Natural killer cell (primary cell): ENCODE measurements around the gene ABL1. TPM values are rescaled to one million over a fixed set of nuclear protein-coding genes. Genes with fewer than 3 reads are reported as not detected.

ENCODE experiments used
- ATAC-seq, 3 donors: fragments of 150-1000 bp in 2 of 3; fragments of 200-7000 bp in 1 of 3; cut with Tn5 transposase; 1 replicate in 1 of 3; 2 replicates in 2 of 3; pipeline ENCODE4 v1.10.0; 2021; ENCODE audit warnings: mild to moderate bottlenecking in 2 of 3, moderate library complexity in 2 of 3
- DNase-seq, 2 donors: peaks; one replicate each; pipeline versions ENCODE4 v3.0.0 to v3.0.0-alpha.2; 2013 to 2021; ENCODE audit warnings: mixed read lengths in 1 of 2
- H3K27ac ChIP-seq: one replicate; pipeline ENCODE4 v1.5.1; 2013; ENCODE audit warnings: mild to moderate bottlenecking, low read length
- H3K27me3 ChIP-seq: one replicate; pipeline ENCODE4 v1.6.1; 2013; ENCODE audit warnings: low read length; ENCODE audit not compliant: control insufficient read depth, insufficient read depth
- H3K36me3 ChIP-seq: one replicate; pipeline ENCODE4 v1.6.1; 2013; ENCODE audit warnings: low read length; ENCODE audit not compliant: control insufficient read depth, insufficient read depth
- H3K4me1 ChIP-seq: one replicate; pipeline ENCODE4 v1.6.1; 2013; ENCODE audit warnings: low read length; ENCODE audit not compliant: control insufficient read depth, insufficient read depth
- H3K4me3 ChIP-seq: one replicate; pipeline ENCODE4 v1.5.1; 2013; ENCODE audit warnings: low read length
- H3K9me3 ChIP-seq: one replicate; pipeline ENCODE4 v1.6.1; 2013; ENCODE audit warnings: low read length; ENCODE audit not compliant: control insufficient read depth, insufficient read depth
- H3K27ac Mint-ChIP-seq, 2 donors: one replicate each; pipeline ENCODE4 v1.8.0; 2022; ENCODE audit warnings: mild to moderate bottlenecking in 2 of 2, mixed read lengths in 2 of 2, moderate library complexity in 1 of 2
- H3K27me3 Mint-ChIP-seq, 2 donors: one replicate each; pipeline ENCODE4 v1.8.0; 2022; ENCODE audit warnings: low read depth in 2 of 2, mixed read lengths in 2 of 2
- H3K36me3 Mint-ChIP-seq: one replicate; pipeline ENCODE4 v1.8.0; 2022; ENCODE audit warnings: mixed read lengths
- H3K4me1 Mint-ChIP-seq, 2 donors: one replicate each; pipeline ENCODE4 v1.8.0; 2022; ENCODE audit warnings: mixed read lengths in 2 of 2
- H3K4me3 Mint-ChIP-seq: one replicate; pipeline ENCODE4 v1.8.0; 2022; ENCODE audit warnings: mild to moderate bottlenecking, moderate library complexity, mixed read lengths
- H3K9me3 Mint-ChIP-seq, 2 donors: one replicate each; pipeline ENCODE4 v1.8.0; 2022; ENCODE audit warnings: mixed read lengths in 2 of 2
- WGBS: methylation state at CpG from one replicate; pipeline ENCODE4 v1.1.7; 2013; ENCODE audit warnings: missing lambda C conversion rate; ENCODE audit not compliant: insufficient coverage; 5-methylcytosine and 5-hydroxymethylcytosine counted together
- intact Hi-C: fragments of 100-400 bp; cut with micrococcal nuclease; formaldehyde crosslinking; loops from one replicate; pipeline ENCODE4 v1.14.2; 2022
- total RNA-seq, 4 donors: library from RNA; stranded (reverse); fragments of 120-200 nt in 1 of 4; gene quantifications; one replicate each; pipeline versions ENCODE4 v1.2.3 to v1.2.4, GENCODE V29; 2013 to 2022
- TF ChIP-seq, protein P1 (sequence below): fragments of 200-600 bp; IDR thresholded peaks from one replicate; pipeline ENCODE4 v1.8.0; 2022; ENCODE audit warnings: antibody characterized with exemption

Gene ABL1
- total RNA-seq, 3 donors from 2014 or later (not counting 1 experiment from before 2014, with no cell fraction given): 49.7 to 65.6 (median 53.8) TPM

DNA sequence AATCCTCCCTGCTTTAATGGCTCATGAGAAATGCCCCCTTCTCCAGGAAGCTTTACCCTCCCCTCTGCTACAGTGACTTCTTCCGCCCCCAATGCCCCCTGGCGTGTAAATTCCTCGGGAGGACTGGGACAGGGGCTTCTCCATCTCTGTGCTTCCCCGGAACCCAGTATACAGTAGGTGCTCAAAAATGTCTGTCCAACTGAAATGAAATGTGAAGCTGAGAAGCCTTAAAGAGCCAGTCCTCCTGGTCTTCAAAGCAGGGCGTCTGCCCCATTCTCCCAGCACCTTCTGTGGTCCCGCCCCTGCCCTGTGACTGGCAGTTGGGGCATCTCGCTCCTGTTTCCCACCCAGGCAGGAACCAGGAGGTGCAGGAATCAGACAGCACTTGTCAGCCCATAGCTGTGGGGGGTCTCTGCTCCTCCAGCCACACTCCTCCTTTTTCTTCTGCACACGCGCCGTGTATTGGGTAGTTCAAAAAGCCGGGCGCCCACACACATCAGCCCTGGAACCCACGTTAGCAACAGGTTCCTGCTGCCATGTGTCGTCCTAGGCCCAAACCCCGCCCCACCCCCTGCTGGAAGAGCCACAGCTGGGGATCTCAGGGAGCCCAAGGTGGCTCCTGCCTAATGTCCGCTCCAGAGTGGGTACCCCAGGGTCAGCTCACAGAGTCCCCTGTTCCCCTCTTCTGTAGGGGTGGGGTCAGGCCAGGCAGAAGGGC is 88.0 kb downstream of the ABL1 start:
- H3K27me3 ChIP-seq: no peaks in the 10 kb centered on the region
- intact Hi-C loops: no loop called here
- Mint-ChIP-seq H3K4me3 (no peak overlapping the region), H3K36me3 (no peaks in the 10 kb centered on the region), H3K27ac (no peak overlapping the region), H3K27me3 (peaks cover 0 to 3% of the 10 kb centered on the region in 2 donors), H3K9me3 (no peaks in the 10 kb centered on the region), H3K4me1 (no peaks in the 10 kb centered on the region)
- H3K27ac ChIP-seq: no peak overlapping the region
- ATAC-seq (no peak), DNase-seq (no peak)
- H3K9me3 ChIP-seq: no peaks in the 10 kb centered on the region
- no peak overlapping the region for H3K4me3 ChIP-seq
- 78% methylated on average over 16 of the region's 16 CpGs for WGBS
- TF ChIP-seq, protein P1, sequence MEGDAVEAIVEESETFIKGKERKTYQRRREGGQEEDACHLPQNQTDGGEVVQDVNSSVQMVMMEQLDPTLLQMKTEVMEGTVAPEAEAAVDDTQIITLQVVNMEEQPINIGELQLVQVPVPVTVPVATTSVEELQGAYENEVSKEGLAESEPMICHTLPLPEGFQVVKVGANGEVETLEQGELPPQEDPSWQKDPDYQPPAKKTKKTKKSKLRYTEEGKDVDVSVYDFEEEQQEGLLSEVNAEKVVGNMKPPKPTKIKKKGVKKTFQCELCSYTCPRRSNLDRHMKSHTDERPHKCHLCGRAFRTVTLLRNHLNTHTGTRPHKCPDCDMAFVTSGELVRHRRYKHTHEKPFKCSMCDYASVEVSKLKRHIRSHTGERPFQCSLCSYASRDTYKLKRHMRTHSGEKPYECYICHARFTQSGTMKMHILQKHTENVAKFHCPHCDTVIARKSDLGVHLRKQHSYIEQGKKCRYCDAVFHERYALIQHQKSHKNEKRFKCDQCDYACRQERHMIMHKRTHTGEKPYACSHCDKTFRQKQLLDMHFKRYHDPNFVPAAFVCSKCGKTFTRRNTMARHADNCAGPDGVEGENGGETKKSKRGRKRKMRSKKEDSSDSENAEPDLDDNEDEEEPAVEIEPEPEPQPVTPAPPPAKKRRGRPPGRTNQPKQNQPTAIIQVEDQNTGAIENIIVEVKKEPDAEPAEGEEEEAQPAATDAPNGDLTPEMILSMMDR: no peak
- no peaks in the 10 kb centered on the region for H3K36me3 ChIP-seq
- H3K4me1 ChIP-seq: no peaks in the 10 kb centered on the region

DNA sequence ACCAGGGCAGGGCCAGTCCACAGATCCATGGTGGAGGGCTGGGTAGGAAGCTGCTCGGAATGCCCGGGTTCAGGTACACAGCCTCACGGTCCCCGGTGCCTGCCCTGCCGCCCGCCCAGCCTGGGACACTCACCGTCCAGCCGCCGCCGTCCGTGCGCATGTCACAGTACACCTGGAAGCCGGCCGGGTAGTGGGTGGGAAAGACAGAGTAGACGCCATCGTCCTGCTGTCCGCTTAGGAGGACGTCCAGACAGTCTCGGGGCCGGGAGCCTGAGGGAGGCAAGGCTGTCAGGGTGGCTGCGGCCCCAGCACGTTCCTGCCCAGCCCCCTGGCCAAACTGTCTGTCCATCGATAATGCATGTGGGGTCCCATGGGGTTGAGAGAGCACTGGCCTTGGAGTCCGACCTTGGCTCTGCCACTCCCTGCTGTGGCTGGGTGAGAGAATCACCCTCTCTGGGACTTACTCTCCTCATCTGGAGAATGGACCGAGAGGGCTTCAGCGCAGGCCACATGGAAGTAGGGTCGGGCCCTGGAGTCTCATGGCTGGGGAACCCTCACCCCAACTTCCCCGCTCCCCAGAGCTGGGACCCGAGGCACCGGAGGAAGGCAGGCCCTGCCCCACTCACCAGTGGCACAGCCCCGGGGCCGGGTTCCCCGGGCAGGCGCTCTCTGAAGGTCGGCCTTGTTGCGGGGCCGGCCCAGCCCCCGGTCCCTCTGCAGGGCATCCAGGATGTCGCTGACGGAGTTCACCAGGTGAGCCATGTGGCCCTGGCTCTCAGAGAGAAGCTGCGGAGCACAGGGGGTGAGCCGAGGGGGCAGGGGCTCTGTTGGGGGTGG is 88.8 kb downstream of the ABL1 start:
- no peak overlapping the region for H3K4me3 ChIP-seq
- Mint-ChIP-seq H3K9me3 (no peaks in the 10 kb centered on the region), H3K27ac (no peak overlapping the region), H3K4me1 (no peaks in the 10 kb centered on the region), H3K27me3 (peaks cover 0 to 4% of the 10 kb centered on the region in 2 donors), H3K4me3 (no peak overlapping the region), H3K36me3 (no peaks in the 10 kb centered on the region)
- intact Hi-C loops: no loop called here
- ATAC-seq (no peak), DNase-seq (no peak)
- no peaks in the 10 kb centered on the region for H3K36me3 ChIP-seq
- TF ChIP-seq, protein P1: no peak
- no peak overlapping the region for H3K27ac ChIP-seq
- WGBS: 86% methylated on average over 42 of the region's 42 CpGs
- H3K4me1 ChIP-seq: no peaks in the 10 kb centered on the region
- H3K9me3 ChIP-seq: no peaks in the 10 kb centered on the region
- H3K27me3 ChIP-seq: no peaks in the 10 kb centered on the region

DNA sequence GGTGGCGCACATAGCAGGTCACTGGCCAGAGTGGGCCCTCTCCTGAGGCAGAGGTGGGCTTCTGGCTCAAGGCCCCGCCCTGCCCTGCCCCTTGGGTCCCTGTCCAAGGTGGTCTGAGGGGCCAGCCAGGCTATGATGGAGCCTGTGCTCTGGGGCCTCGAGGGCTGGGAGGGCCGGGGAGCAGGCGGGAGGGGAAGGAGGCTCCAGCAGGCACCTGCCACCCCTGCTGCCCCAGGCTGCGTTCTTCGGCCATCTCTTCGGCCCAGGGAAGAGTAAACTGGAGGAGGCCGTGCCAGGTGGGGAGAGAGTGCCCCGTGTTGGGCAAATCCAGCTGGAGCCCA is 89.4 kb downstream of the ABL1 start:
- intact Hi-C loops: no loop called here
- H3K4me3 Mint-ChIP-seq: no peak overlapping the region
- DNase-seq: no peak
- TF ChIP-seq, protein P1: no peak
- 79% methylated on average over 10 of the region's 10 CpGs for WGBS
- H3K27ac Mint-ChIP-seq: no peak overlapping the region
- Histone ChIP-seq H3K36me3 (no peaks in the 10 kb centered on the region), H3K9me3 (no peaks in the 10 kb centered on the region), H3K27me3 (no peaks in the 10 kb centered on the region), H3K4me3 (no peak overlapping the region), H3K27ac (no peak overlapping the region), H3K4me1 (no peaks in the 10 kb centered on the region)
- ATAC-seq: no peak
- H3K27me3 Mint-ChIP-seq: peaks cover 0 to 4% of the 10 kb centered on the region in 2 donors
- H3K9me3 Mint-ChIP-seq: no peaks in the 10 kb centered on the region
- no peaks in the 10 kb centered on the region for H3K36me3 Mint-ChIP-seq
- no peaks in the 10 kb centered on the region for H3K4me1 Mint-ChIP-seq
